ENCODE measurements around the gene MGRN1.

DNA sequence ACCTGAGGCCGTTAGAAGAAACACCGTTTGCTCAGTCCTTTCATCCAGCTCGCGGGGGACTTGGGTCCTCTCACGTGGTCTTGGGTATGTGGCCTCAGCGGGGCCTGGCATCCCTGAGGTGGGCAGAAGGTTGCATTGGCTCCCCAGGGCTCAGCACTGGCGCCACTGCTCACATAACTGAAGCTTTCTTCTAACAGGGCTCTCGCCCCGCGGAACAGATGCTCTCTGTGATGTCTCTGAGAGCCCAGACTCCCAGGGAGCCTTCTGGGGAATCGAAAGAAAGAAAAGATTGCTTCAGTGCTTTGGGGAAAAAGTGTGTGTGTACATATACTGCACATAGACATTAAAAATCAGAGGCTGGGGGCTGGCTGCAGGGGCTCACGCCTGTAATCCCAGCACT, 10.1 kb downstream of the MGRN1 start:
- no peak for TF ChIP-seq YY1 (IDR thresholded peaks at IDR 0.05; ENCODE audit: insufficient read depth, insufficient read length)
- no peak for TF ChIP-seq SUZ12 (IDR thresholded peaks at IDR 0.05; ENCODE audit: extremely low read depth, insufficient read depth, insufficient read length)
- TF ChIP-seq ZNF274 (IDR thresholded peaks at IDR 0.05; ENCODE audit: low read depth, low read length), result no peak

Data from NT2/D1 (cell line).